Measurements from ENCODE around the gene RBFA. TPM values are rescaled to one million over a fixed set of nuclear protein-coding genes. Genes with fewer than 3 reads are reported as not detected.

The RBFA gene
- total and polyA plus RNA-seq, 2 donors (not counting 3 experiments of a cell fraction or from before 2014, with no cell fraction given) = 27.4 to 34.8 TPM

GRCh38 chr18:80065705-80066104 is 31.5 kb downstream of the RBFA start:
- H3K27me3 ChIP-seq (ENCODE audit: control insufficient read depth in 2 of 2, insufficient read depth in 2 of 2, low read length in 2 of 2) = no peaks in the 10 kb centered on the region
- H3K36me3 ChIP-seq (ENCODE audit: control insufficient read depth in 2 of 2, extremely low read depth in 1 of 2, insufficient read depth in 2 of 2, low read length in 2 of 2) = no peaks in the 10 kb centered on the region
- no peaks in the 10 kb centered on the region for H3K79me2 ChIP-seq (ENCODE audit: control insufficient read depth, insufficient read depth, low read length)
- intact Hi-C loops (cut with micrococcal nuclease) = no loop called here
- TF ChIP-seq POLR2AphosphoS5 (IDR thresholded peaks at IDR 0.05; ENCODE audit: insufficient read depth, low read depth, low read length) = no peak
- no peak for TF ChIP-seq EZH2 (IDR thresholded peaks at IDR 0.05; ENCODE audit: borderline replicate concordance, low read depth, low read length, severe bottlenecking)
- TF ChIP-seq JUN (IDR thresholded peaks at IDR 0.05; ENCODE audit: borderline replicate concordance, insufficient read depth, insufficient read length, low read depth) = no peak
- TF ChIP-seq GATA2 (IDR thresholded peaks at IDR 0.05; ENCODE audit: insufficient read depth, insufficient read length, low read depth, low read length) = no peak
- TF ChIP-seq, protein P1, sequence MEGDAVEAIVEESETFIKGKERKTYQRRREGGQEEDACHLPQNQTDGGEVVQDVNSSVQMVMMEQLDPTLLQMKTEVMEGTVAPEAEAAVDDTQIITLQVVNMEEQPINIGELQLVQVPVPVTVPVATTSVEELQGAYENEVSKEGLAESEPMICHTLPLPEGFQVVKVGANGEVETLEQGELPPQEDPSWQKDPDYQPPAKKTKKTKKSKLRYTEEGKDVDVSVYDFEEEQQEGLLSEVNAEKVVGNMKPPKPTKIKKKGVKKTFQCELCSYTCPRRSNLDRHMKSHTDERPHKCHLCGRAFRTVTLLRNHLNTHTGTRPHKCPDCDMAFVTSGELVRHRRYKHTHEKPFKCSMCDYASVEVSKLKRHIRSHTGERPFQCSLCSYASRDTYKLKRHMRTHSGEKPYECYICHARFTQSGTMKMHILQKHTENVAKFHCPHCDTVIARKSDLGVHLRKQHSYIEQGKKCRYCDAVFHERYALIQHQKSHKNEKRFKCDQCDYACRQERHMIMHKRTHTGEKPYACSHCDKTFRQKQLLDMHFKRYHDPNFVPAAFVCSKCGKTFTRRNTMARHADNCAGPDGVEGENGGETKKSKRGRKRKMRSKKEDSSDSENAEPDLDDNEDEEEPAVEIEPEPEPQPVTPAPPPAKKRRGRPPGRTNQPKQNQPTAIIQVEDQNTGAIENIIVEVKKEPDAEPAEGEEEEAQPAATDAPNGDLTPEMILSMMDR (IDR thresholded peaks at IDR 0.05; ENCODE audit: extremely low read depth in 1 of 2, insufficient read depth in 1 of 2, low read depth in 1 of 2, low read length in 2 of 2) = no peak
- TF ChIP-seq POLR2A (IDR thresholded peaks at IDR 0.05; ENCODE audit: low read depth, low read length) = no peak
- DNase-seq (ENCODE audit: low read depth, low spot score) = no peak
- dilution Hi-C loops (cut with MboI; ENCODE audit: extremely low pct_ligation_motif_present, low sequenced_read_pairs) = no loop called here
- H4K20me1 ChIP-seq (replicated peaks; ENCODE audit: control insufficient read depth, extremely low read depth, insufficient read depth, low read length) = no peaks in the 10 kb centered on the region
- H3K9ac ChIP-seq (replicated peaks; ENCODE audit: extremely low read depth, insufficient read depth, low read length) = no peak overlapping the region
- BruUV-seq (replicated peaks) = no TSS peak
- FAIRE-seq = no peak
- CTCF ChIA-PET = no interaction called here
- H2AFZ ChIP-seq (ENCODE audit: low read depth, low read length) = no peak overlapping the region
- H3K4me3 ChIP-seq (replicated peaks in 1 of 3; ENCODE audit: insufficient read depth in 1 of 3, low read depth in 1 of 3, low read length in 3 of 3) = no peak overlapping the region
- no peak overlapping the region for H3K4me2 ChIP-seq (ENCODE audit: insufficient read depth, low read length)
- no peak overlapping the region for H3K27ac ChIP-seq (ENCODE audit: insufficient read depth, low read depth, low read length)
- H3K9me1 ChIP-seq (replicated peaks; ENCODE audit: control insufficient read depth, extremely low read depth, insufficient read depth, low read length) = no peaks in the 10 kb centered on the region
- POLR2A ChIA-PET = no interaction called here
- H3K4me1 ChIP-seq (ENCODE audit: control insufficient read depth, extremely low read depth, insufficient read depth, low read length) = no peaks in the 10 kb centered on the region
- no peaks in the 10 kb centered on the region for H3K9me3 ChIP-seq (replicated peaks; ENCODE audit: control insufficient read depth, insufficient read depth, low read length)

DNA sequence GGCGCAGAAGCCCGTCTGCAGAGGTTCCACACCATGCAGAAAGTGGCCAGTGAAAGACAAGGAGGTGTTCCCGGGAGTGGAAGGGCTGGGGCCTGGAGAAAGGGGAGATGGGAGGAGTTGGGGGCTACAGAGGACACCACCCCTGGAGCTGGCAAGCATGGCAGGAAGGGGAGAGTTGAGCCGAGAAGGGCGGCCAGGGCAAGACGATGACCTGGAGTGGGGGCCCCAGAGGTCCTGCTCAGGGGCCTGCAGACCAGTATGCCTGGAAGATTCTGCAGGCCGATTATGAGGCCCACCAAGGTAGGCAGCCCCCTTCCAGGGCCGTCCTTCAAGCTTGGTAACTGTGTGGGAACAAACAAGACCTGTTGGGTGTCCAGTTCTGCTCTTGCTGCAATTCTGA is 33.1 kb downstream of the RBFA start:
- H3K4me3 ChIP-seq (replicated peaks in 1 of 3; ENCODE audit: insufficient read depth in 1 of 3, low read depth in 1 of 3, low read length in 3 of 3) = no peak overlapping the region
- H3K9ac ChIP-seq (replicated peaks; ENCODE audit: extremely low read depth, insufficient read depth, low read length) = no peak overlapping the region
- dilution Hi-C loops (cut with MboI; ENCODE audit: extremely low pct_ligation_motif_present, low sequenced_read_pairs) = no loop called here
- H3K27me3 ChIP-seq (ENCODE audit: control insufficient read depth in 2 of 2, insufficient read depth in 2 of 2, low read length in 2 of 2) = no peaks in the 10 kb centered on the region
- no peak overlapping the region for H3K4me2 ChIP-seq (ENCODE audit: insufficient read depth, low read length)
- no peak for DNase-seq (ENCODE audit: low read depth, low spot score)
- FAIRE-seq = no peak
- no peaks in the 10 kb centered on the region for H3K36me3 ChIP-seq (ENCODE audit: control insufficient read depth in 2 of 2, extremely low read depth in 1 of 2, insufficient read depth in 2 of 2, low read length in 2 of 2)
- no peaks in the 10 kb centered on the region for H4K20me1 ChIP-seq (replicated peaks; ENCODE audit: control insufficient read depth, extremely low read depth, insufficient read depth, low read length)
- no peak overlapping the region for H2AFZ ChIP-seq (ENCODE audit: low read depth, low read length)
- no TSS peak for BruUV-seq (replicated peaks)
- H3K4me1 ChIP-seq (ENCODE audit: control insufficient read depth, extremely low read depth, insufficient read depth, low read length) = no peaks in the 10 kb centered on the region
- no peak overlapping the region for H3K27ac ChIP-seq (ENCODE audit: insufficient read depth, low read depth, low read length)
- no peaks in the 10 kb centered on the region for H3K79me2 ChIP-seq (ENCODE audit: control insufficient read depth, insufficient read depth, low read length)
- intact Hi-C loops (cut with micrococcal nuclease) = no loop called here
- no peaks in the 10 kb centered on the region for H3K9me3 ChIP-seq (replicated peaks; ENCODE audit: control insufficient read depth, insufficient read depth, low read length)
- H3K9me1 ChIP-seq (replicated peaks; ENCODE audit: control insufficient read depth, extremely low read depth, insufficient read depth, low read length) = no peaks in the 10 kb centered on the region
- ChIA-PET POLR2A (no interaction called here), CTCF (no interaction called here)
- no peak for TF ChIP-seq POLR2A (IDR thresholded peaks at IDR 0.05; ENCODE audit: low read depth, low read length)
- TF ChIP-seq EZH2 (IDR thresholded peaks at IDR 0.05; ENCODE audit: borderline replicate concordance, low read depth, low read length, severe bottlenecking) = no peak
- no peak for TF ChIP-seq JUN (IDR thresholded peaks at IDR 0.05; ENCODE audit: borderline replicate concordance, insufficient read depth, insufficient read length, low read depth)
- no peak for TF ChIP-seq FOS (IDR thresholded peaks at IDR 0.05; ENCODE audit: borderline replicate concordance, insufficient read depth, low read length)
- TF ChIP-seq, protein P1 (IDR thresholded peaks at IDR 0.05; ENCODE audit: extremely low read depth in 1 of 2, insufficient read depth in 1 of 2, low read depth in 1 of 2, low read length in 2 of 2) = no peak
- TF ChIP-seq GATA2 (IDR thresholded peaks at IDR 0.05; ENCODE audit: insufficient read depth, insufficient read length, low read depth, low read length) = no peak
- TF ChIP-seq, protein P2, sequence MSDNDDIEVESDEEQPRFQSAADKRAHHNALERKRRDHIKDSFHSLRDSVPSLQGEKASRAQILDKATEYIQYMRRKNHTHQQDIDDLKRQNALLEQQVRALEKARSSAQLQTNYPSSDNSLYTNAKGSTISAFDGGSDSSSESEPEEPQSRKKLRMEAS (IDR thresholded peaks at IDR 0.05; ENCODE audit: insufficient read depth, insufficient read length) = no peak
- no peak for TF ChIP-seq MYC (IDR thresholded peaks at IDR 0.05; ENCODE audit: low read depth, low read length)
- no peak for TF ChIP-seq POLR2AphosphoS5 (IDR thresholded peaks at IDR 0.05; ENCODE audit: insufficient read depth, low read depth, low read length)
